Femur (tissue), 1 donor: ENCODE results near the gene FUT7.

Experiments
- DNase-seq: peaks from one replicate; pipeline ENCODE4 v3.0.0-alpha.2; 2017

FUT7 gene, protein sequence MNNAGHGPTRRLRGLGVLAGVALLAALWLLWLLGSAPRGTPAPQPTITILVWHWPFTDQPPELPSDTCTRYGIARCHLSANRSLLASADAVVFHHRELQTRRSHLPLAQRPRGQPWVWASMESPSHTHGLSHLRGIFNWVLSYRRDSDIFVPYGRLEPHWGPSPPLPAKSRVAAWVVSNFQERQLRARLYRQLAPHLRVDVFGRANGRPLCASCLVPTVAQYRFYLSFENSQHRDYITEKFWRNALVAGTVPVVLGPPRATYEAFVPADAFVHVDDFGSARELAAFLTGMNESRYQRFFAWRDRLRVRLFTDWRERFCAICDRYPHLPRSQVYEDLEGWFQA

DNA sequence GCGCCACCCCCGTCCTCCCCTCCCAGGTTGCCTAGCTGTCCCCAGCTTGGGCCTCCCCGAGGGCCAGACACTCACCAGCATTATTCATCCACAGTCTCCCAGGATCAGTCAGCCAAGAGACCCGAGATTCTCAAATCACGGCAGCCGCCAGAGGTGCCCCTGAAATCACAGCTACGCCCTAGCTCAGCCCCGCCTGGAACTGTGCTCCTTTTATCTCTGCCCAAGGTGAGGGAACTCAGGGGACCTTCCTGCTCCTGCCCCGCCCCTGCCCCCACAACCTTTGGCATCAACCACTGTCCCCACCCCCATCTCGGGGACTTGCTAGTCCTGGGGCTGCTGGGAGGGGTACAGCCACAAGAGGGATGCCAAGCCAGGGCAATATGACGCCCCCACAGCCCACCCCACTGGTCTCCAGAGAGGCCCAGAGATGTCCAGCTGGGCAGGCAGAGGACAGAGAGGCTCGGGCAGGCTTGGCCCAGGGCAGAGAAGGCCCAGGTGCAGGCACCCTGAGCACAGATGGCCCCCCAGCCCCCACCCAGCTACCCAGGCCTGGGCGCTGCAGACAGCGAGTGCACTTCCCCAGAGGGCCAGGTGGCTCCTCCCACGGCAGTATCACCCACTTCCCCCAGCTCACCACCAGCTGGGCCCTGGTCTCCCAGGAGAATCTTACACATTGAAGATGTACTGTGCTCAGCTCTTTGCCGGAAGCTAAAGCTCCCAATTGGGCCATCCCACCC is at the start of gene FUT7:
TSS of gene FUT7 (minus strand) at position 185 of the 737 bp plus-strand sequence. CDS start at position 88, 97 bp downstream.
- no peak for DNase-seq

DNA sequence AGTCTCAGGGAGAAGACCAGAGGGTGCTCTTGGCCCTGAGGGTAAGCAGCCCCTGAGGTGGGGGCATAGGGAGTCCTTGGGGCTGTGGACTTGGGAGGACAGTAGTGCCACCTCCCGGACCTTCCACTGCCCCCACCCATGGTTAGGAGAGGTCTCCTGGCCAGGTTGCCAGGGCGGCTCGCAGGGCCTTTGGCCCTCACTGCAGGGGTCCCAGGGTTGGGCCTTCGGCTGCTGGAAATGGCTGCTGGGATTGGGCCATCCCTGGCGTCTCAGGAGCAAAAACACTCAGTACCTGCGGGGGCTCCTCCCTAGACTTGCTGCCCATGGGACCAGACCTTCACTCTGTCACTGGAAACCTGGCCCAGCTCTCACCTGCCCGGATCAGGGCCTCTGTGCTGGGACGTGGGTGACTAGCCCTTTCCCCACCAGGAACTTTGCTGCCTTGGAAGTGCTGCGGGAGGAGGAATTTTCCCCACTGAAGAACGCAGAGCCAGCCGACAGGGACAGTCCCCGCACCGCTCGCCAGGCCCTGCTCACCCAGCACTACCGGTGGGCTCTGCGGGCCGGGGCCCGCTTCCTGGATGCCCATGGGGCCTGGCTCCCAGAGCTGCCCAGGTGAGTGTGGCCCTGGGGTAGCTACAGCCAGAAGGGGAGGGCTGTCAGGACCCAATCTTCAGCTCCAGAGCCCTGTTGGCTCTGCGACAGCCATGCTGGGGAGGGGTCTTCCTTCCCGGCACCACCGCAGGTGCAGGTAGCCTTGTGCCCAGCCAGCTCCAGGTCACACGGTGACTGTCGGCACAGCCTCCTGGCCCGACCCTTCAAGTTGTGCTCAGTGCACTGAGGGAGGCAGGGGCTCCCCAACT is 48.6 kb upstream of the FUT7 start:
- no peak for DNase-seq

DNA sequence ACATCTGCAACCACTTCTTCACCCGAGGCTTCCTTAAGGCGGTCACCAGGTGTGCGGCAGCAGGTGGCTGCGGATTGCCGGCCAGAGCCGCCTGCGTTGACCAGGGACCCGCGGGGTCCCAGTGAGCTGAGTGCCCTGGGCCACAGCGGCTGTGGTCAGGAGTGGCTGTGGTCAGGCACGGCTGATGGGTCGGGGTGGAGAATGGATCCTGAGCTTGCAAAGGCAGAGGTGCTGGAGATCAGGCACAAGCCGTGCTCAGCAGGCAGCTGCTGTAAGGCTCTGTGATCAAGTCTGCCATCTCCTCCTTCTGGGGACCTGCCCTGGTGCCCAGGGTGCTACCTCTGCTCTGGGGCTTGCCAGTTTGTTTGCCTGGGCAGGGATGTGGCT is 47.5 kb upstream of the FUT7 start:
- no peak for DNase-seq

DNA sequence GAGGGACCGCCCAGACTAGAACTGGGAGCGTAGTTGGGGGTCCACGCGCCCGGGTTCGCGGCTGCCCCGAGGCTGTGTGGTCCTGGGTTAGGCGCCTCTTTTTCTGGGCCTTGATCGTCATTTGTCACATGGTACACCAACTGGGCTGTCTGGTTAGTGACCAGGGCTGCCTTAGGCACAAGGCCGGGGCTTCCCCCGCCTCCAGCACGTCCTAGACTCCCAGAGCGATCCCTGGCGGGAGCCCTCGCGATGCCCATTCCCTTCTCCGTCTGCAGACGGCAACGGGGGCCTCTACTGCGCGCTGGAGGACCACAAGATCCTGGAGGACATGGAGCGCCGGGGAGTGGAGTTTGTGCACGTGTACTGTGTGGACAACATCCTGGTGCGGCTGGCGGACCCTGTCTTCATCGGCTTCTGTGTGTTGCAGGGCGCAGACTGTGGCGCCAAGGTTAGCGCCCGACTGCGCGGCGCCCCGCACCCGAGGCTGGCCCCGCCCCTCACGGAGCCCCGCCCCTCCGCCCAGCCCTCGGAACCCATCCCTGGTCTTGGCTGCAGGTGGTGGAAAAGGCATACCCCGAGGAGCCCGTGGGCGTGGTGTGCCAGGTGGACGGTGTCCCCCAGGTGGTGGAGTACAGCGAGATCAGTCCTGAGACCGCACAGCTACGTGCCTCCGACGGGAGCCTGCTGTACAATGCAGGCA is 47.0 kb upstream of the FUT7 start:
- no peak for DNase-seq

DNA sequence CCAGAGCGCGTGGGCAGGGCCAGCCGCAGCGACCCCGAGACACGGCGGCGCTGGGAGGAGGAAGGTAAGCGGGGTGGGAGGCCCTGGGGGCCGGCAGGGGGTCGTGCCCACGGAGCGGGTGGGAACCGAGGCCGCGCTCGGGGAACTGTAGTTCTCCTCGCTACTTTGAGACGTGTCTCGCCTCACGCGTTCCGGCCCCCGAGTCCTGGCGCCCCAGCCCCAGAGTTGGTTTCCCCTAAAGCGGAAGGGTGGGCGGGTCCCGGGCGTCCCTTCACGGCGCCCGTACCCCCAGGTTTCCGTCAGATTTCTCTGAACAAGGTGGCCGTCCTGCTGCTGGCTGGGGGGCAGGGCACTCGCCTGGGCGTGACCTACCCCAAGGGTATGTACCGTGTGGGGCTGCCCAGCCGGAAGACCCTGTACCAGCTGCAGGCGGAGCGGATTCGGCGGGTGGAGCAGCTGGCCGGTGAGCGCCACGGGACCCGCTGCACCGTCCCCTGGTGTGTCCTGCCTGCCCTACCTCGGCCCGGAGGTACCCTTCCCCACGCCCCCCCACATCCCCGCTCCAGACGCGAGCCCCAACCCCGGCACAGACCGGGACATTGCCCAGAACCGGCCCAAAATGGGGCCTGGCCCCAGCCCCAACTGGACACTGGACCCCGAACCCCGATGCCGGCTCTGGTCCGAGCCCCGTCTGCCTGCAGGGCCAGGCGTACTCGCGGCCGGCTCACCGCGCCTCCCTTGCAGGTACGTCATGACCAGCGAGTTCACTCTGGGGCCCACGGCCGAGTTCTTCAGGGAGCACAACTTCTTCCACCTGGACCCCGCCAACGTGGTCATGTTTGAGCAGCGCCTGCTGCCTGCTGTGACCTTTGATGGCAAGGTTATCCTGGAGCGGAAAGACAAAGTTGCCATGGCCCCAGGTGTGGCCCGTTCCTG is 46.1 kb upstream of the FUT7 start:
- no peak for DNase-seq

DNA sequence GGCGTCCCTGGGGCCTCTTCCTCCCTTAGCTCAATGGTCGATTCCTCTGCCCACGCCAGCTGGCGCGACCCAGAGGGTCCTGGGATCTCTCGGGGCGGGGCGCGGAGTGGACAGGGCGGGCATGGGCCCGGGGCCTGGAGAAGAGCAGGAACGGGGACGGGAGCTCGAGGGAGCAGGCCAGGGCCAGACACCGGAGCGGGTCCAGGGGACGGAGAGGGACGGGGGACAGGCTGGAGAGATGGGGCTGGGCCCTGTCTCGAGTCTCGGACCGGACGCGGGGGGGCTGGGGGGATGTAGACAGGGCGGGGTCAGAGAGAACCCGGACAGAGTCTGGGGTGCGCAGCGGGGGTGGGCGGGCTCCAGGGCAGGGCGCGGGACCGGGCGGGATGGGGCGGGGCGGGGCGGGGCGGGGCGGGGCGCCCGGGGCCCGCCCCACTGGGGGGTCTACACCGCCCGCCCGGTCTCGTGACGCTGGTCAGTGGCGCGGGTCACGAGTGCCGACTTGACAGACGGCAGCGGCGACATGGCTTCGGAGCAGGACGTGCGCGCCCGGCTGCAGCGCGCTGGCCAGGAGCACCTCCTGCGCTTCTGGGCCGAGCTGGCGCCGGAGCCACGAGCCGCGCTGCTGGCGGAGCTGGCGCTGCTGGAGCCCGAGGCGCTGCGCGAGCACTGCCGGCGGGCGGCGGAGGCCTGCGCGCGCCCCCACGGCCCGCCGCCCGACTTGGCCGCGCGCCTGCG is 45.3 kb upstream of the FUT7 start, which contains the start of gene UAP1L1:
TSS of gene UAP1L1 (plus strand) at position 508 of the 738 bp plus-strand sequence. CDS start at position 524, 16 bp downstream.
- peak; percentile 71 for DNase-seq

DNA sequence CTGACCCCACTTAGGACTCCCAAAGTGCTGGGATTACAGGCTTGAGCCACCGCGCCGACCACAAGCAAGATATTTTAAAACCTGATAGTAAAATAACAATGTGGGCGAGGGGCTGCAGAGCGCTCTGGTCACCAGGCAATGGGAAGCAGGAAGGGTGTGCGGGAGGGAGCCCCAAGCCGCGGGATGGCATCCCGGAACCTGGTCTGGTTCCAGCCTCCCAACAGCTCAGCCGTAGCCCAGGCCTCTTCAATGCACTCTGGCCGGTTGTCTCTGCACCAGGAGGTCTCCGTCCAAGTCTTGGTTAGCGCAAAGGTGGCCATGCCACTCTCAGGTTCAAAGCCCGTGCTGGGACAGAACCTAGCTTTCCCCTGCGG is 44.7 kb upstream of the FUT7 start:
- DNase-seq, result no peak

DNA sequence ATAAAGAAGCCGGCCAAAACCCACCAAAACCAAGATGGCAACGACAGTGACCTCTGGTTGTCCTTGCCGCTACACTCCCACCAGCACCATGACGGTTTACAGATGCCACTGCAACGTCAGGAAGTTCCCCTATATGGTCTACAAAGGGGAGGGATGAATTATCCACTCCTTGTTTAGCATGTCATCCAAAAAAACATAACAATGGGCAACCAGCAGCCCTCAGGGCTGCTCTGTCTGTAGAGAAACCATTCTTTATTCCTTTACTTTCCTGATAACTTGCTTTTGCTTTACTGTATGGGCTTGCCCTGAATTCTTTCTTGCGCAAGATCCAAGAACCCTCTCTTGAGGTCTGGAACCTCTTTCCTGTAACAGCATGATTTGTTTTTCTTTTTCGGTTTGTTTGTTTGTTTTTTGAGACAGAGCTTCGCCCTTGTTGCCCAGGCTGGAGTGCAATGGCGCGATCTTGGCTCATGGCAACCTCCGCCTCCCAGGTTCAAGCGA is 43.4 kb upstream of the FUT7 start:
- DNase-seq, result no peak

DNA sequence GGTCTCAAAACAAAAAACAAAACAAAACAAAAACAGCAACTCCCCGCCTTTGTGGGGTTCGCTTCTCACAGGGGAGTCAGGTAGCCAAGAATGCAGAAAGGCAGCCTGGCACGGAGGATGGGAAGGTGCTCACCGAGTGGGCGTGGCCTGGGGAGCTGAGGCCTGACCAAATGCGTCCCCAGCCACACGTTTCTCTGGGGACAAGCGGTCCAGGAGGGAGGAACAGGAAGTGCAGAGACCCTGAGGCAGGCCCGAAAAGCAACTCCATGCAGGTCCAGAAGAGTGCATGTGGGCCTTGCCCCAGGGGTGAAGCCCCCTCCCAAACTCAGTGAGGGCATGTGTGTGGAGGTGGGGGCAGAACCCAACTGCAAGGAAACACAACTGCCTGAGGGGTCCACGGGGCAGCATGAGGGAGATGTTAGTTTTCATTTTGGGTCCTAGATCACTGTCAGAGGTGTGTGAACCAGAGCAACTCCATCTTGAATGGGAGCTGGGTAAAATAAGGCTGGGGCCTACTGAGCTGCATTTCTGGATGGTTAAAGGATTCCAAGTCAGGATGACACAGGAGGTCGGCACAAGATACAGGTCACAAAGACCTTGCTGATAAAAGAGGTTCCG is 42.9 kb upstream of the FUT7 start:
- DNase-seq, result no peak

DNA sequence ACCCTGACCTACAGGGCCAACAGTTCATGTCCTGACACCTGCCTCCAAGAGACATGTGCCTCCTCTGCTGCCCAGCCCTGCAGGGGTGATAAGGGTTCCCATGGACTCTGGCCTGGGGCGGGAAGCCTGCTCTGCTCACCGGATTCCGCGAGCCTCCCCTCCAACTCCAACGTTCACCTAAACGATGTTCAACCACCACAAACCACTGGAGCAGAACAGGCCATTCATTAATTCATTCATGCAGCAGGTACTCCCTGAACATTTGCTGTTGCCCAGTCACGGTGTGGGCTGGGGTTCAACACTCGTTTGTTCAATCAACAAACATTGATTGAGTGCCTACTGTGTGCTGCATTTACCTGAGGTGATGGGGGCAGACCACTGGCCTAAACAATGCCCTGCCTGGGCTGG is 42.1 kb upstream of the FUT7 start:
- DNase-seq, result no peak

DNA sequence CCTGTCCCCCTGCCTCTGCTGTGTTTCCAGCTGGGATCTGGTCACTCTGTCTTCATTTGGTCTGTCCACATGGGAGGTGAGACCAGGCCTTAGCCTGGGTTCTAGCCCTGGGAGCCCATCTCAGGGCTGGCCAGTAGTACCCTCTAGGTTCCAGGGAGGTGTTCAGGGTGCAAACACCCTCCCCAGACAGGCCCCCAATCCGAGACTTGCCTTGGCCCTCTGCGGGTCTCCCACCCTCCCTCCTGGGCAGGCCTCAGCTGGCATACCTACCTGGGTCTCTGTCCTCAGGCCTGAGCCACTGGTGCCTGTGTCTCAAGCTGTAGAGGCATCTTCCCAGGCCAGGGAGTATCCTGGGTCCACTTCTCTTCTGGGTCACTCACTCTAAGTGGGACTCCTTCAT is 39.4 kb upstream of the FUT7 start:
- no peak for DNase-seq

DNA sequence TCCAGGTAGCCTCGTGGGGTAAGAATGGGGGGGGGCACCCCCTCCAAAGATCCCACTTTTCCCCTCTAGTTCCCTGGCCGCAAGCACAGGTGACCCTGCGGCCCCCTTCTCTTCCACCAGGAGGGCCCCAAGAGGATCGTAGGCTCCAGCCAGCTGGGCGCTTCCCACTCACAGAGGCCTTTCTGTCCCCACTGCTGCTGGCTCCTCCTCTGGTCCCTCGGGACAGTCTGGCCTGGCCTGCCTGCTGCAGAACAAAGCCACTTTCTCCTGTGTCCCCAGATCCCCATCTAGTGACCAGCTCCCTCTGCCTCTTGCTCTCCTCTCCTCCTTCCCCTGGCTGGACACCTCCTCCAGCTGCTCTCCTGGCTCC is 39.0 kb upstream of the FUT7 start:
- no peak for DNase-seq

DNA sequence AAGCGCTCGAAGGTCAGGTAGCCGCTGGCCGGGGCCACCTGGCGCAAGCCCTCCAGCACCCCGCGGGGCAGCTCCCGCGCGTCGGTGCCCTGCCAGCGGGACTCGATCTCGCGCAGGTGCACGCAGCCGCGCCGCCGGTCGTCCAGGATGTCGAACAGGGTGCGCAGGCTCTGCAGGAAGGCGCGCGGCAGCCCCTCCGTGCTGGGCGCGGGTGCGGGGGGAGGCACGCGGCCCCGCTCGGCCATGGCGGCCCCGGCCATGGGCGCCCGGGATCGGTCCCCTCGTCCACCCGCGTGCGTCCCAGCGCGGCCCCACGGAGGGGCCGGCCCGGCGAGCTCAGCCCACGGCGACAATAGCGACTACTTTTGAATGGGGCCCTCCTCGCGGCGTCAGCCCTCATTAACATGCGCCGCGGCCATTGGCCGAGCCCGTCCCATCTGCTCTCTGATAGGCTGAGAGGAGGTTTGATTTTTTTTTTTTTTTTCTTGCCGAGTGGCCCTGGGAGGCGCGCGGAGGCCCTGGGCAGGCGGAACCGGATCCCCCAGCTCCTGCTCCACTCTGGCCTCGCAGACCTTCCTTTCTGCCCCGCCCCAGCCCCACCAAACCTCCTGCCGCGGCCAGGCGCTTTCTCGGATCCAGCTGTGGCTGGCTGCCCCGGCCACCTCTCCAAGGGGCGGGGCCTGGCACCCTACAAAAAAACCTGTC is 38.5 kb upstream of the FUT7 start, which contains the start of gene SAPCD2:
TSS of gene SAPCD2 (minus strand) at position 357 of the 705 bp plus-strand sequence. CDS start at position 260, 97 bp downstream.
- DNase-seq, result peak; percentile 90

DNA sequence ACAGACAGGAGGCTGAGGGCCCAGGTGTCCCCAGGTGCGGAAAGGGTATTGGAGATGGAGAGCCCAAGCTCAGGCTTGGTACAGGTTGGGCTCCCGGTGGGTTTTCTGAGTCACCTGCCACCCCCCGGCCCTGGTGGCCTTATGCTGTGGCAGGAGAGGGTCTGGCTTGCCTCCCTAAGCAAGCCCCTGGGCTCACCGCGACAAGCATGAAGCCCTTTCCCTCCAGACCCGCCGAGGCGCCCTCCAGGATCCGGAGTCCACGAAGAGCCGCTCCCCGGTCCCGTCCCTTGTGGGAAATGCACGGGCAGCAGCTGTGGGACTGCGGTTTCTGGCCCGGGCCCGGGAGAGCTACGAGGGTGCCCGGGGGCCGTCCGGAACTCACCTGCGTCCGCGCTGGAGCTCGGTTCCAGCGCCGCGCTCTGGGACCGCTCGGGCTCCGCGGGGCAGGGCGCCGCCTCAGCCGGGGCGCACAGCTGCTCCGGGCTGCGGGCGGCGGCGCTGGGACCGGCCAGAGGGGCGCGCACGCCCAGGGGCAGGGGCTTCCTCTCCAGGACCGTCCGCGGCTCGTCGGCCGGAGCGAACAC is 37.7 kb upstream of the FUT7 start:
- no peak for DNase-seq

DNA sequence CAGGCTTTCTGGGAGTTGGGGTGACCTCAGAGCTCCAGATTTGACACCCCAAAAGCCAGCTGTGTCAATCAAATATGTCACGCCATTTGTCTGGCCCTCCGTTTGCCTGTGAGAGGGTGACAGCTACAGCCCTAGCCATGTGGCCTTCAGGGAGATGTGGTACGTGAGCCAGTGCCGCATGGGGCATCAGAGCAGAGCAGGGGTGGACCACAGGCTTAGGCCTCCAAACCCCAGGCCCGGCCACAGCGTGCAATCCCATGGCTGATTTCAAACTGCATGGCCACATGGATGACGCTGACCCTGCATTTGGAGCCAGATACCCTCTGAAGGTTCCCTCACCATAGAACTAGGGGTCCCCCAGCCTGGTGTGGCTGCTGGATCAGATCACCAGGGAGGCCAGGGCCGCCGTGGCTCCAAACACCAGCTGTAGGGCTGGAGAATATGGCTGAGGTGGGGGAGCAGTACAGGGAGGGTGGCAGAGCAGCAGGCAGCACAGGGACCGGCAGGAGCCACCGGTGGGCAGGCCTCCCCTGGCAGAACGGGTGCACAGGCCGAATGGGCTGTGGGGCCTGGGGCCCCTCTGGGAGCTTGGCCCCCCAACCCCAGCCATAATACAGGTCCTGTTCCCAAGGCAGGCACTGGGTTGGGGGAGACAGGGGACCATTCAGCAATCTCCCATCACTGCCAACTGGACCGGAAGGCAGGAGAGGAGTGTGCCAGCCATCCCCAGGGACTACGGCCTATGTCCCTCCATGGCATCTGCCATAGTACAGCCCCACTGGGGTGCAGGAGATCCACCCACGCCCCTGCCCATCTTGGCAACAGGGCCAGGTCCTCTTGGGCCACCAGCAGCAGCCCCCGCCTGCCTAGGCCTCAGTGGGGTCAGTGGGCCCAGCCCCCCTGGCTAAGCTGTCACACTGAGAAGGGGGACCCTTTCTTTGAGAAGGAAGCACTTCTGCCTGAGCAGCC is 36.9 kb upstream of the FUT7 start:
- DNase-seq, result no peak

DNA sequence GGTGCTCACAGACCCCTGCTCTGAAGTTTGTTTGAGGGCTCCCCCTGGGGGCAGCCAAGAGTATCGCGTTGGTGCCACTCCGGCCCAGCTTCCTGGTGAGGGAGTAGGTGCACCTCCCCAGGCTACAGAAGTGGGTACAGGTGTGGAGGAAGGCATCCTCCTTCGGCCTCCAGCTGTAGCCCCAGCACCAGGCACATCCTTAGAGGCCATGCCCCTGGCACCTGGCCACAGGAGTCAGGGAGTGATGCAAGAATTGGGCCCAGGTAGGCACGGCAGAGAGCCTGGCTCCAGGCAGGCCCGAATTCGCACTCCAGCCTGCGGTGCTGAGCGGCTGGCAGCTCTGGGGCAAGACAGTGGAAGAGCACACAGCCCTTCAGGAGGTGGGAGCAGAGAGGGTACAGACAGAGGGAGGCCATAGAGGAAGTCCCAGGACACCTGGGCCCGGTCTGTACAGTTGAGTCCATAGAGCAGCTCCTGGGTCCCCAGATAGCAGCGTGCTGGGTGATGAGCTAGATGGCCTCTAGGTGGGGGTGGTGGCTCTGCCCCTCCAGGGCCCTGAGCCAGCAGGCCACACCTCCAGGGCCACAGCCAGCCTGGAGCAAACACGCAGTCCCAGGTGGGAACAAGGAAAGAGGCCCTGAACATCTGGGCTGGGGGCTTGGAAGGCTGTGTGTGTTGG is 36.1 kb upstream of the FUT7 start:
- peak; percentile 82 for DNase-seq
